OCI-LY1 (cell line): ENCODE data around the gene BMPR2.

Experiments used
- CTCF ChIP-seq: fragments of 200-600 bp; sonication (generic), shearing (Covaris generic); IDR thresholded peaks from 2 replicates; pipeline ENCODE4 v1.5.1; 2017; ENCODE audit warnings: mild to moderate bottlenecking, antibody characterized with exemption, low read length, moderate library complexity, mixed read lengths
- EZH2 ChIP-seq: fragments of 200-600 bp; sonication (generic), shearing (Covaris generic); IDR thresholded peaks from 2 replicates; pipeline ENCODE4 v1.8.0; 2017; ENCODE audit warnings: borderline replicate concordance, mixed run types, mild to moderate bottlenecking, antibody characterized with exemption, low read length, moderate library complexity, mixed read lengths

GRCh38 chr2:202460119-202460518 lies 84.0 kb downstream of the BMPR2 start:
- TF ChIP-seq CTCF (no peak), EZH2 (no peak)
